Activated T-cell treated with anti-CD3 and anti-CD28 coated beads, Interleukin-2, amount 50 U/mL, for 48 hours (primary cell): Measurements from ENCODE around the gene GAS7.
A peak's percentile ranks its signal among the peaks of the same experiment; 100 is the strongest.
"Not testable (repeated sequence)": the region's sequence is repeated elsewhere in the genome, so short reads cannot be mapped to it uniquely, and the experiment has no call there.

Experiments used
- DNase-seq, 2 experiments: peaks; one replicate each; pipeline ENCODE4 v3.0.0-alpha.2; 2020

GAS7 gene

DNA sequence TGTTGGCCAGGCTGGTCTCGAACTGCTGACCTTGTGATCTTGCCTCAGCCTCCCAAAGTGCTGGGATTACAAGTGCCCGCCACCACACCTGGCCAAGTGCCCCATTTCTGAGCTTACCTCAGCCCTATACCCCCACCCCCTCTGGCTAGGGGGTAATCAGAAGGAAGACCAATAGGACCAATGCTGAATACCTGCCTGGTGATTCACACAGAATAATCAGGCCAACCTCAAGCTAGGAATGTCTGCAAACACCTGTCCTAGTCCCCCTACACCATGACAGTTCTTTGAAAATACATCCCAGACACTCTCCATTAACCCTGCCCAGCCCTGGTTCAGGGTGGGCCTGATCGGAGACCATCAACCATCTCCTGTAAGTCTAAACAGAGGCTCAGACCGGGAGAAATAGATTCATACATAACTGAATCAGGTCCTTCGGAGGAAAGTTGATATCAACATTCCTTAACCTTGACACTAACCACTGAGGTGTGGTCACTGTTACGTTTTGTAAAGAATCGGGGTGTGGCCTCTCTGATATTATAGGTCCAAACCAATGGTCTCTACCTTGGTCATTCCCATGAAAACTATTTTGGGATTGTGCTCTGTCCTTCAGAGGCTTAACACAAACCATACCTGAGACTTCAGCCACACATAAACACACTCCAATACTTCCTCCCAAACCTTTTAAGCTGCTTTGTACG, 130.8 kb downstream of the GAS7 start:
- no peak for DNase-seq

DNA sequence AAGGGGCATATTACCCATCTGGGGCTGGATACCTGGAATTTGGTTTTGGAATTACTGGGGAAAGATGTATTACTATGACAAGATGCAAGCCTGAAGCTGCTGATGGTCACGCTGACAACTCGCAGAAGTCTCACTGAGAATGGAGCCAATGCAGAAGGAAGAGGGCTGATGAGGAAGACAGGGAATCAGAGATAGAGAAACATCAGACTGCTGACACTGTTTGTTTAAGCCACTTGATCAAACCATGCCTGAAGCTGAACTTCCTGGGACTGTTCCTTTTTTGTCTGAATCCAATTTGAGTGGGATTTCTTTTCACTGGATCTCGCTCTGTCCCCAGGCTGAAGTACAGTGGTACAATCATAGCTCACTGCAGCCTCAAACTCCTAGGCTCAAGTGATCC, 133.9 kb downstream of the GAS7 start:
- DNase-seq, result no peak

DNA sequence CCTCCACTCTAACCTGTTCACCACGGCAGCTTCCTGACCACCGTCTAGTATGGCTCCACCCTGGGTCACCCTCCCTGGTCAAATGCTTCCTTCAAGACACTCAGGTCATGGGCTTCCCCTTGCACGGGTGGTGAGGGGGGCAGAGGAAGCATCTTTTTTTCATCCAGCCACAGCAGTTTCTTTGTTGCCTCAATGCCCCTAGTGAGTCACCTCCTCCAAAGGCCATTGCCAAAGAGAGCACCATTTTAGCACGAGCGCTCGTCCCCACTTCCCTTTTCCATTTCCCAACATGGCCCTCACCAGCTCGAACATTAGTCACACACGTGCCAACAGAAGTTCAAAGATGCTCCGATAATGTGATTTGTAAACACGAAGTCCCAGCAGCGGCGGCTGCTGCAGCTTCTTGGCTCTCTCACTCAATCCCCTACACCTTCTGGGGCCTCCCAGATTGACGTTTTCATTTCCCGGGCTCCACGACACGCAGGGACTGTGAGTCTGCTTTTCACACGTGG, 134.6 kb downstream of the GAS7 start:
- DNase-seq, result peak; percentile 24 to 31

DNA sequence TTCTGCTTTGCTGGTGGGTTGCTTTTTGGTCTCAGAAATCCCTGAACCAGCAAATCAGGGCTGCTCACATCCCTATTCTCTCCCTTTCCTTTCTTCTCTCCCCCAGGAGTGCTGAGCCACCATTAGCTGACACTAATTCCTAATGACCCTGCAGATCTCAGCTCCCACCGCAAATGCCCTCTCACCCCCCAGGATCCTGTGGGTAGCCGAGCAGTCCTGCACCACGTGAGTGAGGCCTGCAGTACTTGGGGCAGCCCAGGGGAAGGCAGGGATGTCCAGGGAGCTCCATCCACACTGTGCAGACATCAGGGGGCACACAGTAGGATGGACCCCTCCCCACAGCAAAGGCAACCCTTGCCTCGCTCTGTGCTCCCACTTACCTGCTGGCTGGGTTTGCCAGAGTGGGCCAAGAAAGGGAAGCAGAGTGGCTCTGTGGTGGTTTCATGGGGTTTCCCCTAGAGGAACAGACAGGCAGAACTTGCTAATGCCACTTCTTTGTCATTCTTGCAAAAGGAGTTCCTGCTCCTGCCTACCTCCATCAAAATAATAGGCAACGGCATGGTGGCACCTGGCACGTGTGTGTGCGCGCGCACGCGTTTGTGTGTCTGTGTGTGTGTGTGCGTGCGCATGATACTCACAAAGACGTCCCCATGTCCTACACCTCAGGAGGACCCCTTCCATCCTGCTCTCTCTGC, 135.6 kb downstream of the GAS7 start:
- DNase-seq, result peak in 1 of 2 experiments; percentile 20

DNA sequence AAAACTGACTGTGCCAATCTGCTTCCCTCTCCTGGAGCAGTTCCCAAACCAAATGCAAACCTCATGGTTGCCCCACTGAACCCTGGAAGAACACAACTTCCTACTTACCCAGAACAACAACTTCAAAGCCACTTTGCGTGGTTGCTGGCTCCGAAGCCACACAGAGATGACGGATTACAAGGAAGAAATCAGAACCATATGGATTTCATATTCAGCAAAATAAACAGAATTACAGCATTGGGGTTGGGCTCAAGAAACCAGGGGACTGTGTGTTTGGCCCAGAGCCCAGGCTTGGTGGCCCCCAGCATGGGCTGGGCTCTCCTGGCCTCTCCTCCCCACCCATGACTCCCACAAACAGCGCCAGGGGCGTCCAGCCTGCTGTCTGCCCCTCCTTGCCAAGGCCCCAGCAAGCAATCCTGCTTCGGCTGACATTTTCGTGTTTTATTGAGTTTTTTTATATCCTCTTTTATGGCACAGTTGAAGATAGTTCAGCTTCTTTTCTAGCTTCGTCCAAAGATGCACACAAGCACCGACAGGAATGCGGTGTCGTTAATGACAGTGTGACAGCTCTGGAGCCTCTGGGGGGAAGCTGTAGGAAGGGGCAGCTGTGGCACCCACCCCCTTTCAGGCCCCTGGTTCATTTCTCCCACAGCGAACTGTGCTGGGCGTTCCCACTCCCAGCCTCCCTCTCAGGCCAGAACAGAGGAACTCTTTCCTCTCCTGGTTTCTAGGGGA, 137.1 kb downstream of the GAS7 start:
- no peak for DNase-seq

- no peak for DNase-seq
Measured at GRCh38 chr17:10060526-10060925, 137.9 kb downstream of the GAS7 start.

DNA sequence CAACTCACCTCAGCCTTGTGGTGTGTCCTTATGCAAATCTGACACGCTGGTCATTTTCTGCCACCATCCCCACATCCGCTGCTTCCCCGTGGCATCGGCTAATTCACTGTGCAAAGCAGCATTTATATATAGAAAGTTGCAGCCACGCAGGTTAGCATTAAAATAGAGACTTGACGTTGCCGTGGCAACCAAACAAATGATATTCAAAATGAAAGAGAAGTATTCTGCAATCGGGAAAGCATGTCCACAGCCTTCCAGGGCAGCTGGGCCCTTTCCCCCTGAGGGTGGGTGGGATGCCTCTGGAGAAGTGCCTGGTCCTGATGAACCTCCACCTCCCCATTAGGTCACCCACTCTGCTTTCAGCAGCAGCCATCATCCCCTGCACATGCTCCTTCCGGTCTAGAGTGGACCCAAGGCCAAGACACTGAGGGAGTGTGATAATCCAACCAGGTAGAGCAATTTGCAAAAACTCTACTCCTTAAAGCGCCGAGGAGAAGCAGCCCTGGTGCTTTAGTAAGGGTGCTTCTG, 138.7 kb downstream of the GAS7 start:
- DNase-seq, result no peak

DNA sequence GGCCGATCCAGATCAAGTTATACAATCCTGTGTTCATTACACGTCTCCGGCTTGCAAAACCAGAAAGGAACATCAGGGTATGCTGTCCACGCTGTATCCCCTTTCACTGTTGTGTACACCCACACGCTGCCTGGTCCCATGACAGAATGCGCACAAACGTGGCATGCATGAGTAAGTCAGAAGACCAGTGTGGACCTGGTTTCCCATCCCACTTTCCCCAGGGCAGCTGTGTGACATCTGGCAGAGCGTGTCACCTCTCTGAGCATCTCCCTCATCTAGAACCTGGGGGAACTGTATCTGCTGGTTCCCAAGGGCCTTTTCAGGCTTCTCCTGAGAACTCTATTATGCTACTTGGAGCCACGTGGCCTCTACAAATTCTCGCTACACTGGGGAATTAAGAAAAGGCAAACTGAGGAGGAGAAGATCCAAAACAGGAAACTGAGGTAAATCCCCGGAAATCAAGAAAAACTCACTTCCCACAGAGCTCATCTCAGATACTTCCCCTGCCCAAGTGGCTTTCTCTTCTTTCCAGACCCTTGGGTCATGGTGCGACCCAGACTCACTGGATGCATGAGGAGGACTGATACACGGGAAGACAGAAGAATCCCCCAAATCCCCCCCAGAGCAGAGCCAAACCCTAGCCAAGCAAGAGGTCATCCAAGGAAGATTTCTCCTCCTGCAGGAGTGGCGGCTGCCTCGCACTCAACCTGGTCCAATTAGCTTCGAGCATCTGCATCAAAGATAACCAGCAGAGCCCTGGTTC, 139.3 kb downstream of the GAS7 start:
- DNase-seq, result no peak

- not testable (repeated sequence) for DNase-seq
Measured at GRCh38 chr17:10057466-10057865, 140.9 kb downstream of the GAS7 start.

- no peak for DNase-seq
Measured at GRCh38 chr17:10055262-10055975, 143.0 kb downstream of the GAS7 start.

DNA sequence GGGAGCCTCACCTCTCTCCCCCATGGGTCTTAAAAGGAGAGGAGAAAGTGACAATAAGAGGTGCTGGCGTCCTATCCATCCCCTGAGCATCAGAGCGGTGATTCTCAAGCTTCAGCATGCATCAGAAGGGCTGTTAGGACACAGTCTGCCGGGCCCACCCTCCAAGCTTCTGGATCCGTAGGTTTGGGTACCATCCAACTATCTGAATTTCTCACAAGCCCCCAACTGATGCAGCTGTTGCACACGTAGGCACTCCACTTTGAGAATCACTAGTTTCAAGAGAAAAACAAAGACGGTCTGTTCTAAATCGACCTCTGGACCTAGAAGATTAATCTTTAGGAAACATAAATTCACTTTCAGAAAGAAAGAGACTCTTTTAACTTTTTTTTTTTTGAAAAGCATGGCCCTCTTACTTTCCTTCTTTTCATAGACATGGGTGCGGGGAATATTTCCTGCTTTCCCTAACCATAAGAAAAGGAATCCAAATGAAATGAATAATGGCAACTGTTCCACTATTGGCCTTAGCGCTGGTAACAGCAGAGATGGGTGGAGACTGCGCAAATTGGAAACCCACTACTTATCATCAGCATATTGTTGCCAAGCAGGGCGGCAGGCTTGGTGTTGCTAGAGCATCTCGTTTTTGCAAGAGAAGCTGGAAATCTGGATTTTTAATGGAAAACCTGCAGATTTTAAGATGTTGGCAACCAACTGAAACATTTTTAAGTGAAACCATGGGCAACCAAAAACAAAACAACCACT, 144.4 kb downstream of the GAS7 start:
- DNase-seq, result no peak

- no peak for DNase-seq
Measured at GRCh38 chr17:10052106-10052813, 146.1 kb downstream of the GAS7 start.

DNA sequence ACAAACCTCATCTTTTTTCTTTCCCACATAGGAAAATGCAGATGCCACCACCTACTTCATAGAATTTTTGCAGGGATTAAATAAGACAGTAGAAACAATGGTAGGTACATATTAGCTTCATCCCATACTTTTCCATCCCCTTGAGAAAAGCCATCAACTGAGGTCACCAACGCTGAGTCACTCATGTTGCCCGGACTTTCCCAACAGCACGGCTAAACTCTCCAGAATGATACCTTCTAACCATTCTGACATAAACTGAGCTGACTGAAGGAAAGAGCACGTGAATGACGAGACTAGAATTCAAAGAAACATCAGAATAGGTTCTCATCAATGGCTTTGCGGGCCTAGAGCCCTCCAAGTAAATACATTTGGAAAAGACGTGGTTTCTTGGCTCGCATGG, 147.3 kb downstream of the GAS7 start:
- DNase-seq, result no peak

- DNase-seq, result no peak
Measured at GRCh38 chr17:10050597-10051101, 147.8 kb downstream of the GAS7 start.

DNA sequence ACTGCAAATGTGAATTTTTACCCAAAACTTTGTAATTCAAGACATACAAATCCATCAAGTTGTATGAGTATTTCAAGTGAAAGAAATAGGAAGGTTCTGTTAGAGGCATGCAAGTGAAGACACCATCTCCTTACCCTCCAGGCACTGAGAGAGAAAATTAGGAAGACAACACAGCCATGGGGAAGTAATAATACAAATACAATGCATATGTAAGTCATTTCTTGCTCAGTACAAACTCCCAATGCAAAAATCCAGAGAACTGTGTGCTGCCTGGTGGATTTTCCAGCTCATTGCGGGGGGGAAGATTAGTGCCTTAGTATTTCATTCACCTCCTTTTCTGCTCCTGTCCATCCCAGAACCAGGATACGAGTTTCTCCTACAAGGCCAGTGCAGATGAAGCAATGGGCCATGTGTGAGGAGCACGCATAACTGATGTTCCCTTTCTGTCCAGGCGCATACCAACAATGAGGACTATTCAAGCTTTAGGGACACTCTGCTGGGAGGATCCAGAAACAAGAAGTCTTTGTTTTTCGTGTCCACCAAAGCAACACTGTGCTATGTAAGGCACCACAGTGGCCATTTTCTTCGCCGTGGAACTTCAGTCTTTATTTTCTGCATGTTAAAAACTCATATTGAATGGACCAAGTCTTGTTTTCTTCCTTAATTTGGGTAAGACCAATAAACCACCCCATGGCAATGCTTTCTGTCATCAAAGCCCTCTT, 149.6 kb downstream of the GAS7 start:
- DNase-seq, result no peak

GRCh38 chr17:10046786-10047785, 151.3 kb downstream of the GAS7 start:
- no peak for DNase-seq

DNA sequence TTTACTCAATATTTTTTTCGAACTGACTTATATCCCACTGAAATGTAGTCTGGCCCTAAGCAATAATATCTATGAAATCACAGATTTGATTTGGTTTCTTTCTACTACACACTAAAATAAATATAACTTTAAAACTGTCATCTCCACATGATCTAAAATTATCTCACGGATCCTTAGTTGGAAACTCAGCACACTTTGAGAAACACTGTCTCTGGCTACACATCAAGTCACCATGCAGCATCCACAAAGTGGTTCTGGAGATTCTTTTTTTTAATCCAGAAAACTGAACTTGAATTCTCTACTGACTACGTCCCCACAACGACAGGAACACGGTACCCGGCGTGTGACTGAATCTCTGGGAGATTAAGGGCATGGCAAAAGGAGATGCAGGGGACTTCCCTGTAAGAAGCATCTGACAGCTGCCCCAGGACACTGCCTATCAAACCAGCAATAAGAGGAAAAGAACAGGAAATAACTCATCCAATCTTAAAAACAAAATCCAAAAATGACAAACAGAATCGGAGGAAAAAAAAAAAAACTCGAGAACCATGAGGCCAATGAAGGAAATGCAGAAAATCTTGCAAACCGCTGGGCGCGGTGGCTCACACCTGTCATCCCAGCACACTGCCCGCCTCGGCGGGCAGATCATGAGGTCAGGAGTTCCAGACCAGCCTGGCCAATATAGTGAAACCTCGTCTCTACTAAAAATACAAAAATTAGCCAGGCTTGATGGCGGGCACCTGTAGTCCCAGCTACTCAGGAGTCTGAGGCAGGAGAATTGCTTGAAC, 152.3 kb downstream of the GAS7 start:
- DNase-seq, result no peak
